SK-MEL-5 (cell line): ENCODE measurements around the gene YWHAE. TPM values are rescaled to one million over a fixed set of nuclear protein-coding genes. Genes with fewer than 3 reads are reported as not detected.
"Not testable (repeated sequence)": the region's sequence is repeated elsewhere in the genome, so short reads cannot be mapped to it uniquely, and the experiment has no call there.

Experiments
- DNase-seq: peaks from one replicate; pipeline ENCODE4 v3.0.0-alpha.2; 2016; ENCODE audit warnings: low read depth, low spot score
- in situ Hi-C: cut with HindIII; loops from 2 replicates; pipeline ENCODE4 v1.10.0; 2016; ENCODE audit warnings: low sequenced_read_pairs, high pct_unique_total_duplicates, low pct_unique_long_range_greater_than_20kb
- total RNA-seq: library from RNA; depleted of rRNA; stranded (reverse); fragments of >200 nt; shearing (Covaris generic); gene quantifications from 2 replicates; pipeline ENCODE4 v1.2.3, GENCODE V29; 2014

YWHAE gene
- total RNA-seq, 1 experiment from 2014 or later = 257 TPM

DNA sequence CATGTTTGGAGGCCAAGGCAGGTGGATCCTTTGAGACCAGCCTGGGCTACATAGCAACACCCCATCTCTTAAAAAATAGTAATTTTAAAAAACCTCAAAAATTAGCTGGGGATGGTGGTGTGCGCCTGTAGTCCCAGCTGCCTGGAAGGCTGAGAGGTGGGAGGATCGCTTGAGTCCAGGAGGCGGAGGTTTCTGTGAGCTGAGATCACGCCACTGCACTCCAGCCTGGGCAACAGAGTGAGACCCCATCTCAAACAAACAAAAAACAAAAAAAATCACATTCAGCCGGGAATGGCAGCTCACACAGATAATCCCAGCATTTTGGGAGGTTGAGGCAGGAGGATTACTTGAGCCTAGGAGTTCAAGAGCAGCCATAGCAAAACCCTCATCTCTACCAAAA, 16.4 kb upstream of the YWHAE start:
- DNase-seq = no peak
- in situ Hi-C loops = no loop called here

DNA sequence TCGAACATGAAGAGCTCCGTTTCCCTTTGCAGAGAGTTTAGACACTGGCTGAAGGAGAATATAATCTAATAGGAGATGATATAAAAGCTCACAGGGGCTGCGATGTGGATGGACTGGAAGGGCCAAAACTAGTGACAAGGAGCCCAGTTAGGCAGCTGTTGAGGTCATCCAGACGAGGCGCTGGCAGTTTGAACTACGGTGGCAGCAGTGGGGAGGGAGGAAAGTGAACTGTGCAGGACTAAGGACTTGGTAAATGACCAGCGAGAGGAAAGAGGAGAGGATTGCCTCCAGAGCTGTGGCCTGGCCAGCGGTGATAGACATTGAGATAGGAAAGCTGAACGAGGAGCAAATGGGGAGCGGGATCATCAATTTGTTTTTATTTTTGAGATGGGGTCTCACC, 14.6 kb upstream of the YWHAE start:
- no peak for DNase-seq
- in situ Hi-C loops = no loop called here

DNA sequence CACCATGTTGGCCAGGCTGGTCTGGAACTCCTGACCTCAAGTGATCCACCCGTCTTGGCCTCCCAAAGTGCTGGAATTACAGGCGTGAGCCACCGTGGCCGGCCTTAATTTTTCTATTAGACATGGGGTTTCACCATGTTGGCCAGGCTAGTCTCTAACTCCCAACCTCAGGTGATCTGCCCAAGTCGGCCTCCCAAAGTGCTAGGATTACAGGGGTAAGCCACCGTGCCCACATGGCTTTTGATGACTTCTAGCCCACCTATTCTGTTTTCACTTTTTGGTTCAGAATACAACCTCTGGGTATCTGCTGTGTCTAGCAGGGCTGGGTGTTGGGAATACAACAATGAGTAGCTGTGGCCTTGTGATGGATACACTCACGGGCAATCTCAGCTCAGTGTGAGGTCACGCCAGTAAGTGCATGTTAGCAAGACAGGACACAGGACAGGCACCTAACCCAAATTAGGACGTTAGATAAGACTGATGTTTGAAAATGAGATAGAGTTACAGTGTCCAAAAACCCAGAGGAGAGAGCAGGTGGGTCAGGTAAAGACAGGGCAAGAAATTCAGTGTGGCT, 14.1 kb upstream of the YWHAE start:
- in situ Hi-C loops = no loop called here
- no peak for DNase-seq

DNA sequence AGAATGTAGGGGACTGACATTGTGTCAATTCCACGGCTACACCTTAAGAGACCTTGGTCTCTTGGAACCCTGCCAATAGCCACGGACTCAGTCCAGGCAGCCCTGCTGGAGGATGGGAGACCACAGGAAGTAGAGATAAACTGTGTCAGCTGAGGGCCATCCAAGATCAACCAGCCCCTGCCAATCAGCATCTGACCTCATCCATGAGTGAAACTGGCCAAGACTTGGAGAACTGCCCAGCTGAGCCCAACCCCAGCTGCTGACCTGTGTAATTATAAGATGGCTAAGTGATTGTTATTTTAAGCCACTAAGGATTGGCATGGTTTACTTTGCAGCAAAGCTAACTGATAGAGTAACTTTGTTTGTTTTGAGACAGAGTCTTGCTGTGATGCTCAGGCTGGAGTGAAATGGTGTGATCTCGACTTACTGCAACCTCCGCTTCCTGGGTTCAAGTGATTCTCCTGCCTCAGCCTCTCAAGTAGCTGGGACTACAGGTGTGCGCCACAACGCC, 13.3 kb upstream of the YWHAE start:
- in situ Hi-C loops = no loop called here
- DNase-seq = peak; percentile 45

DNA sequence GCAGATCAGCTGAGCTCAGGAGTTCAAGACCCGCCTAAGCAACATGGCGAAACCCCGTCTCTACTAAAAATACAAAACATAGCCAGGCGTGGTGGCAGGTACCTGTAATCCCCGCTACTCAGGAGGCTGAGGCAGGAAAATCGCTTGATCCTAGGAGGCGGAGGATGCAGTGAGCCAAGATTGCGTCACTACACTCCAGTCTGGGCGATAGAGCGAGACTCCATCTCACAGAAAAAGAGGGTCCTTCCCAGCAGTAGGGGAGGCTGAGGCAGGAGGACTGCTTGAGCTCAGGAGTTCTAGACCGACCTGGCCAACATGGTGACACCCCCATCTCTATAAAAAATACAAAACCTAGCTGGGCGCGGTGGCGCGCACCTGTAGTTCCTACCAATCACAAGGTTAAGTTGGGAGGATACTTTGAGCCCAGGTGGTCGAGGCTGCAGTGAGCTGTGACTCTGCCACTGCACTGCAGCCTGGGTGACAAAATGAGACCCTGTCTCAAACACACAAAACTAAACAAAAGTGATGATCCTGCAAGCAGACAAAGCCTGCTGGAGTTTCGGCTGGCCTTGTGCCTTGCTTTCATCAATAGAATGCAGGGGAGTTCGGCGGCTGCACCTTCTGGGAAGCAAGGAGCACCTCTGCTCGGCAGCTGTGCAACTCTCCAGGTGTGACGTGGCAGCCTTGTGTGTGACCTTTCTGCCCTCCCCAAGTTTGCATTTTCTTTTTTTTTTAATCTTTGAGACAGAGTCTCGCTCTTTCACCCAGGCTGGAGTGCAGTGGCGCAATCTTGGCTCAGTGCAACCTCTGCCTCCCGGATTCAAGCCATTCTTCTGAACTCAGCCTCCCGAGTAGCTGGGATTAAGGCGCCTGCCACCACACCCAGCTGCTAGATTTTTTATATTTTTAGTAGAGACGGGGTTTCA, 12.4 kb upstream of the YWHAE start:
- in situ Hi-C loops = no loop called here
- DNase-seq = no peak

DNA sequence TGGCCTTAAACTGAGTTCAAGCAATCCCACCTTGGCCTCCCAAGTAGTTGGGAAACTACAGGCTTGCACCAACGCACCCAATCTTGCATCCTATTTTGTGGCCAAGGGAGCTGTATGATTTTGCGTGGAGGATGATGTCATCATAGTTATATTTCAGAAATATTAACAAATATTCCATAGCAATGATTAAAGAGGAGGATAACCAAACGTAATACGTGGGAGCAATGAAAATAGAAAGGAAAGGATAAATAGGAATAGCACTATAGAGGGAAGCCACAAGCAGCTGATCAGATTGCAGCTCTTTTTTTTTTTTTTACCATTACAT, 2.2 kb upstream of the YWHAE start:
- in situ Hi-C loops = no loop called here
- no peak for DNase-seq

DNA sequence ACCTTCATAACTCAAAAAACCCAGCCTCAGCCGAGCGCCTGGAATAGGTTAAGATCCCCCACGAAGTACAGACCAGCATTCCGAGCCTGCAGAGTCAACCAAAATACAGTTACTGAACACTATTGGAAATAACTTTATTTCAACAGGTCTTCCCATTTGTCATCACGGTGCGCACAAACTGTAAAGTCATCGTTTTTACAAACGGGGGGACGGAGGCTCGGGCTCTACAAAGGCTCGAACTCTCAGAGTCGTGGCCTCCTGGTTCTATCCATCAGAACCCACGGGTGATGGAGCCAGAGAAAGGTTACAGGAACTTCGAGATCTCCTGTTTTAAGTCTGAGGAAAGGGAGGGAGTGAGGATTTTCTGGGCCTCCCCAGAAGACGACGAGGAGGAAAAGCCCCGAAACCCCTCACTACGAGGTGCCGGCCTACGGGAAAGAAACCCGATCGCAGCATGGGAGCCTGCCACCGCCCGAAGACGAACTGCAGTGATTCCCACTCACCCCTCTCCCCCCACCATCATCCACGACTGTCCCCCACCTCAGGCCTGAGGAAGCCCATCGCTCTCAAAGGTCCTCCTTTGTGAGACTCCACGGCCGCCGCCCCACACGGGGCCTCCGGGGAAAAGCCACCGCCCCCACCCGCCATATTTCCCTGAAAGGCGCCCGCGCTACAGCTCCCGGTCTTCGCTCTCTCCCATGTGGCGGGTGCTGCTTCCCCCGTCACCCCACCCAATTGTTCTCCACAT, 917 bp downstream of the YWHAE start:
- in situ Hi-C loops = no loop called here
- DNase-seq = no peak

DNA sequence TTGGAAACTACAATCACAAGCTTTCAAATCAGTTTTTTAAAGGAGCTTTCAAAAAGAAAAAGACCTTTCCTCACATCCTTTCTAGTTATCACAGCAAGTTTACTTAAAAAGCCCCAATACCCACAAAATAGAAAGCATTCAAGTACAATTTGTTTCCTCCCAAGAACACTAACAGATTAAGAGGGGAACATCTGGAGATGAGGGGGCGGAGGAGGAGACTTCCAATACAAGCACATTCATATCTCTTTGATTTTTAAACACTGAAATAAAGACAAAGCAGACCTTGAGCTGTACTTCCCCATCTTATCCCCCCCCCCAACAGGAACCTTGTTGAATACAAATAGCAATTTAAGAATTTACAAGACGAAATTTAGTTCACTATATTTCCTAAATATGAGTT, 2.0 kb downstream of the YWHAE start:
- DNase-seq = no peak
- in situ Hi-C loops = no loop called here

DNA sequence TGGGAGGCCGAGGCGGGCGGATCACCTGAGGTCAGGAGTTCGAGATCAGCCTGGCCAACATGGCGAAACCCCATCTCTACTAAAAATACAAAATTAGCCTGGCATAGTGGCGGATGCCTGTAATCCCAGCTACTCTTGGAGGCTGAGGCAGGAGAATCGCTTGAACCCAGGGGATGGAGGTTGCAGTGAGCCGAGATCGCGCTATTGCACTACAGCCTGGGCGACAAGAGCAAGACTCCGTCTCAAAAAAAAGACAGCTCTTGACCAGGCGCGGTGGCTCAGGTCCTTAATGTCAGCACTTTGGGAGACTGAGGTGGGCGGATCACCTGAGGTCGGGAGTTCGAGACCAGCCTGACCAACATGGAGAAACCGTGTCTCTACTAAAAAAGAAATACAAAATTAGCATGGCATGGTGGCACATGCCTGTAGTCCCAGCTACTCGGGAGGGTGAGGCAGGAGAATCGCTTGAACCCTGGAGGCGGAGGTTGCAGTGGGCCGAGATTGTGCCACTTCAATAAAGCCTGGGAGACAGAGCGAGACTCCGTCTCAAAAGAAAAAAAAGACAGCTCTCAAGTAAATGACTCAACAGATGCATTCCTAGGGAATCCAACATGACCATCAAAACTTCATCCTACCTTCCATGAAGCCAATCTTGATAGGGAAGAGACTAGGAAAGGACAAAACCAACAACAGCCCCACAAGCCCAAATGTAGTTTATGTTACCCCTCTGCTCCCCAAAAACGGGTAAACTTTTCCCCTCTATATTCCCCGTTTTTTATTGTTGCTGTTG, 4.0 kb downstream of the YWHAE start:
- DNase-seq, in situ Hi-C loops: not testable (repeated sequence)

DNA sequence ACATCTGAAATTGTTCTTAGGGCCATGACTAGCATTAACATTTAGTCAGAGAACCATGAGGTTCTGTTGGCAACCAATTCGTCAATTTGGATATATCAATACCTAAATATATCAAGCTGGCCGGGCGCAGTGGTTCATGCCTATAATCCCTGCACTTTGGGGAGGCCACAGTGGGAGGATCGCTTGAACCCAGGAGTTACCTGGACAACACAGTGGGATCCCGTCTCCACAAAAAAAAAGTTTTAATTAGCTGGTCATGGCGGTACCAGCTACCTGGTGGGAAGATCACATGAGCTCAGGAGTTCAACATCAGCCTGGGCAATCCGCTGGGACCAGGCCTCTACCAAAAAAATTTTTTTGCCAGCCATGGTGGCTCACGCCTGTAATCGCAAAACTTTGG, 8.4 kb downstream of the YWHAE start:
- no peak for DNase-seq
- in situ Hi-C loops = no loop called here

DNA sequence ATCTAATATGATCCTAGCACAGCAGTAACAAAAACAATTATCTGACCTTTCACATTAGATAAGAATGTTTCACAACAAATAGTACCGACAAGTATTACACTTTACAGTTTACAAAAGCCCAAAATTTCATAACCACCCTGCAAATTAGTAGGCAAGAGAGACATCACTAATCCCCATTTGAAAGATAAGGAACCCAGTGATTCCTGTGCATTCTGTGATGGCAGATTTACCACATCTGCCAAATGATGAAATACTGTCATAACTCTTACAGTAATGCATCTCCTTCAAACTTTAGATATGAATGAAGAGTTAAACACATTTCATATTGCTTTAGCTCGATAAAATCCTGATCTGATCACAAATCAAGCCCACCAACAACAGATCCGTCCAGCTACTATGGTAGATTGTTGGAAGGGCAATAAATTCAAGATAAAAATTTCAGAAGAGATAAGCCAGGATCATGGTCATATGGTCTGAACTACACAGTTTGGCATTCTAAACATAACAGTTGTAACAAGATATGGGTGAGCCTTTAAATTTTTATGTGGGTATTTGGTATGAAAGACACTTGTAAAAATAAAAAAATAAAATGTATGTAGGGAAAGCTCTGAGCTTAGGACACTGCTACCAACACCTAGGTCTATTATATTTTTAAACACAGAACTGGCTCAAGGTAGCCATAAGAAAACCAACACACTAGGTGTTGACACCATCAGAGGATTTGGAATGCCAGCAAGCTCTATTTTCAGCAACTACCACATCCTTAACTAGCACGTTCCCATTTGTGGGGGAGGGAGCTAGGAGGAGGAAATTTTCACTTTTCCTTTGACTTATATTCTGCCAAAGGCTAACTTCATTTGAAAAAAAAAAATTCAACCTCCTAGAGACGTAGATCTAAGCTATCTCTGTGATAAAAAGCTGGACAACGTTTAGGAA, 9.3 kb downstream of the YWHAE start:
- DNase-seq = no peak
- in situ Hi-C loops = no loop called here

DNA sequence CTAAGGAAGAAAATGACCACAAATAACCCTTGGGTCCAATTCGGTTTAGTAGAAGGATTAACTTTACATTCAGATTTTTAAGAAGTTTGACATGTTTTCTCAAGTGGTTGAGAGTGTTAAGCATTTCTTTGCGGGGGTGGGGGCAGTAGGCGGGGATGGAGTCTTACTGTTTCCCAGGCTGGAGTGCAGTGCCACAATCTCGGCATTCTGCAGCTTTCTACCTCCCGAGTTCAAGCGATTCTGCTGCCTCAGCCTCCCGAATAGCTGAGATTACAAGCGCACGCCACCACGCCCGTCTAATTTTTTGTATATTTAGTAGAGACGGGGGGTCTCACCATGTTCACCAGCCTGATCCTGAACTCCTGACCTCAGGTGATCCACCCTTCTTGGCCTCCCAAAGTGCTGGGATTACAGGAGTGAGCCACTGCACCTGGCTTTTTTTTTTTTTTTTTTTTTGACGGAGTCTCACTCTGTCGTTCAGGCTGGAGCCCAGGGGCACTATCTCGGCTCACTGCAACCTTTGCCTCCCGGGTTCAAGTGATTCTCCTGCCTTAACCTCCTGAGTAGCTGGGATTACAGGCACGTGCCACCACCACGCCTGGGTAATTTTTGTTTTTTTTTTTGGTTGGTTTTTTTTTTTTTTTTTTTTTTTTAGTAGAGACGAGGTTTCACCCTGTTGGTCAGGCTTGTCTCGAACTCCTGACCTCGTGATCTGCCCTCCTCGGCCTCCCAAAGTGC, 12.4 kb downstream of the YWHAE start:
- in situ Hi-C loops, DNase-seq: not testable (repeated sequence)

DNA sequence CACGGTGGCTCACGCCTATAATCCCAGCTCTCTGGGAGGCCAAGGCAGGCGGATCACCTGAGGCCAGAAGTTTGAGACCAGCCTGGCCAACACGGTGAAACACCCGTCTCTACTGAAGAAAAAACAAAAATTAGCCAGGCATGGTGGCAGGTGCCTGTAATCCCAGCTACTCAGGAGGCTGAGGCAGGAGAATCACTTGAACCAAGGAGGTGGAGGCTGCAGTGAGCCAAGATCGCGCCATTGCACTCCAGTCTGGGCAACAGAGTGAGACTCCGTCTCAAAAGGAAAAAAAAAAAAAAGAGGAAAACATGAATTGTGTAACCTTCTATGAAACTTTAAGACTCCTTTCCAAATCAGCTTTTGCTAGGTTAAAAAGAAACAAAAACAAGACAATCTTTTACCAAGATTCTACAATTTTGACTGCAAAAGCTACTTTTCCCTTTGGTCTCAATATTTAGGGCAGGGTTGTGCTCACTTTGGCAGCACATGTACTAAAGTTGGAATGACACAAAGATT, 13.3 kb downstream of the YWHAE start:
- DNase-seq, in situ Hi-C loops: not testable (repeated sequence)

DNA sequence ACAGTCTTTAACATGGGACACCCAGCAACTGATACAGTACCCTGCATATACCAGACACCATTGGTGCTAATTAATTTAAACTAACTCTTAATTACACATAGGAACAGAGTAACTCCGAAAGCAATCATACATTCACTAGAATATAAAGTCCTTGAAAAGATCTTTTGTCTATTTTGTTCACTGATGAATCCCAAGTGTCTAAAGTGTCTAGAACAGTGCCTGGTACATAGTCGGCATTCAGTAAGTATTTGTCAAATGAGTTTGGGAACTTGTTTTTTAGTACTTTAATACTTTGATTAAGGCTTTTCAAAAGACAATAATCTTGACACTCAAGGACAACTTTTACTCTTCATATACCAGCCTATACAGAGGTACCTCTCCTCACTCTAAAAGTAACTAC, 13.8 kb downstream of the YWHAE start:
- DNase-seq = no peak
- in situ Hi-C loops = no loop called here

DNA sequence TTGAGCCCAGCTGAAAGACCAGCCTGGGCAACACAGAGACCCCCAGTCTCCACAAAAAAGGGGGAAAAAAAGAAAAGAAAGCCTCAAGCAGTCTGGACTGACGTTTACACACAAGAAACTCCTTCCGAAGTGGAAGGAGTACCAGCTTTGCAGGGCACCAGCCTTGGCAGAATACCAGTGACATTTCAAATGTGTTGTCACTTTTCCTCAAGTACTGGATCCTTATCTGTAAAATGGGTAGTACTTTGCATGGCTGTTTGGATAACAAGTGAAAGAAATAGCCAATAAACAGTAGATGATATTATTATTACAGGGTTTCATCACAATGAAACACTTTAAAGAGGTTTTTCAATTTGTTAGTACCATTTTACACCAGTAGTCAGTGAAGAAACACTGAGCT, 14.2 kb downstream of the YWHAE start:
- in situ Hi-C loops = no loop called here
- no peak for DNase-seq

DNA sequence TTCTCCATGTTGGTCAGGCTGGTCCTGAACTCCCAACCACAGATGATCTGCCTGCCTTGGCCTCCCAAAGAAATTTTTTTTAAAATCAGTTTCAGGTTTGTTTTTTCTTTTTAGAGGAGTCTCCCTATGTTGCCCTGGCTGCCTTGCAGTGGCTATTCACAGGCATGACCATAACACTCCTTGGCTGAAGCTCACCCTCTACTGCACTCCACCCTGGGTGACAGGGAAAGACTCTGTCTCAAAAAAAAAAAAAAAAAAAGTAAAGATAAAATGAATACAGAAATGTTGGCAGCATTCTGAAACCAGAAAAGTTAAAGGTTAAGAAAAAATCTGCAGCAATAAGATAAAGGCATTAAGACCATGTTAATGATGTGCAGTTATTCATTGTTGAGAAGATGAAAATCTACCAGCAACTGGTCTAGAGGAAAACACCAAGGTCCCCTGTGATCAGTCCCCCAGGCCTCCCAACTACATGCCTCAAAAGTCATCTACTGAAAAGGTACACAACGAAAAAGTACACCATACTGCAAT, 15.1 kb downstream of the YWHAE start:
- DNase-seq = no peak
- in situ Hi-C loops = no loop called here
